AG04450 (cell line): Measurements from ENCODE around the gene CRYGC. TPM values are rescaled to one million over a fixed set of nuclear protein-coding genes. Genes with fewer than 3 reads are reported as not detected.
"Not testable (repeated sequence)": the region's sequence is repeated elsewhere in the genome, so short reads cannot be mapped to it uniquely, and the experiment has no call there.

Experiments
- CTCF ChIA-PET: fragments of 300-600, 350-600 bp; formaldehyde crosslinking; extraction: SDS; loops from one replicate; lab custom pipeline; 2022; ENCODE audit warnings: antibody characterized with exemption, inconsistent platforms; lab: Charles Lee
- POLR2A ChIA-PET: fragments of 350-600 bp; formaldehyde crosslinking; extraction: SDS; loops from one replicate; lab custom pipeline; 2021; ENCODE audit warnings: antibody characterized with exemption, inconsistent platforms; lab: Yijun Ruan, JAX
- DNase-seq: peaks from one replicate; pipeline ENCODE4 v3.0.0-alpha.2; 2011; ENCODE audit warnings: low read depth, low spot score
- H3K27ac ChIP-seq: one replicate; pipeline ENCODE4 v1.5.1; 2012; ENCODE audit warnings: low read depth, low read length, control low read depth
- H3K27me3 ChIP-seq: one replicate; pipeline ENCODE4 v1.6.0; 2012; ENCODE audit warnings: low read length; ENCODE audit not compliant: control insufficient read depth, insufficient read depth
- H3K4me3 ChIP-seq: 2 replicates; pipeline ENCODE4 v1.5.1; 2011; ENCODE audit warnings: mild to moderate bottlenecking, low read depth, low read length, control low read depth
- H3K9me3 ChIP-seq: 2 replicates; pipeline ENCODE4 v1.5.1; 2012; ENCODE audit warnings: low read length; ENCODE audit not compliant: control insufficient read depth, insufficient read depth
- polyA plus RNA-seq: library from polyadenylated mRNA; depleted of rRNA; stranded (reverse); fragments of >200 nt; gene quantifications from 2 replicates; pipeline ENCODE4 v1.2.3, GENCODE V29; 2011
- TF ChIP-seq, protein P1 (sequence below): IDR thresholded peaks from 2 replicates; pipeline ENCODE4 v1.5.1; 2011; ENCODE audit warnings: low read depth, low read length, control low read depth, inconsistent platforms

Gene CRYGC
- polyA plus RNA-seq, 1 experiment: not detected

DNA sequence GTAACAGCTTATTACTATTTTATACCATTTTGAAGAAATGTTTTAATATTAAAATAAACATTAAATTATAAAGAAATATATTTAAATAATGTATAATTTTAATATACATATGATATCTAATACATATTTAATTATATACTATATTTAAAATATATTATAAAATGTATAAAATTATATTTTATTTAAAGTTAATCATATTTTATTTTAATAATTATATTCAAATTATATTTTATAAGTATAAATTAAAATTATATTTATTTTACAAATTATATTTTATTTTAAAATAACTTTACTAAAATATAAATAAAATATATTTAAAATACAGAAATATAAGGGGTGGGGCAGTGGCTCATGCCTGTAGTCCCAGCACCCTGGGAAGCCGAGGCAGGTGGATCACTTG is 7.4 kb downstream of the CRYGC start:
- H3K27me3 ChIP-seq: peaks cover 7% of the 10 kb centered on the region
- TF ChIP-seq, protein P1, sequence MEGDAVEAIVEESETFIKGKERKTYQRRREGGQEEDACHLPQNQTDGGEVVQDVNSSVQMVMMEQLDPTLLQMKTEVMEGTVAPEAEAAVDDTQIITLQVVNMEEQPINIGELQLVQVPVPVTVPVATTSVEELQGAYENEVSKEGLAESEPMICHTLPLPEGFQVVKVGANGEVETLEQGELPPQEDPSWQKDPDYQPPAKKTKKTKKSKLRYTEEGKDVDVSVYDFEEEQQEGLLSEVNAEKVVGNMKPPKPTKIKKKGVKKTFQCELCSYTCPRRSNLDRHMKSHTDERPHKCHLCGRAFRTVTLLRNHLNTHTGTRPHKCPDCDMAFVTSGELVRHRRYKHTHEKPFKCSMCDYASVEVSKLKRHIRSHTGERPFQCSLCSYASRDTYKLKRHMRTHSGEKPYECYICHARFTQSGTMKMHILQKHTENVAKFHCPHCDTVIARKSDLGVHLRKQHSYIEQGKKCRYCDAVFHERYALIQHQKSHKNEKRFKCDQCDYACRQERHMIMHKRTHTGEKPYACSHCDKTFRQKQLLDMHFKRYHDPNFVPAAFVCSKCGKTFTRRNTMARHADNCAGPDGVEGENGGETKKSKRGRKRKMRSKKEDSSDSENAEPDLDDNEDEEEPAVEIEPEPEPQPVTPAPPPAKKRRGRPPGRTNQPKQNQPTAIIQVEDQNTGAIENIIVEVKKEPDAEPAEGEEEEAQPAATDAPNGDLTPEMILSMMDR: no peak
- DNase-seq: no peak
- ChIA-PET CTCF (no interaction called here), POLR2A (no interaction called here)
- no peaks in the 10 kb centered on the region for H3K9me3 ChIP-seq
- no peak overlapping the region for H3K27ac ChIP-seq
- H3K4me3 ChIP-seq: no peak overlapping the region

- CTCF ChIA-PET: no interaction called here
- POLR2A ChIA-PET: no interaction called here
- TF ChIP-seq, protein P1: no peak
- Histone ChIP-seq H3K27me3 (peaks cover 6% of the 10 kb centered on the region), H3K4me3 (no peak overlapping the region), H3K27ac (no peak overlapping the region), H3K9me3 (no peaks in the 10 kb centered on the region)
- no peak for DNase-seq
These were observed 10.7 kb downstream of the CRYGC start for GRCh38 chr2:208118918-208119317.

GRCh38 chr2:208117390-208117789 is 12.2 kb downstream of the CRYGC start:
- H3K27me3 ChIP-seq: peaks cover 13% of the 10 kb centered on the region
- CTCF ChIA-PET, POLR2A ChIA-PET, H3K27ac ChIP-seq, DNase-seq, H3K4me3 ChIP-seq, H3K9me3 ChIP-seq: not testable (repeated sequence)

GRCh38 chr2:208112969-208113368 is 16.7 kb downstream of the CRYGC start:
- H3K27me3 ChIP-seq: peaks cover 23% of the 10 kb centered on the region
- H3K27ac ChIP-seq: no peak overlapping the region
- H3K9me3 ChIP-seq: no peaks in the 10 kb centered on the region; the same call in 1 of the 2 replicates
- no peak for DNase-seq
- TF ChIP-seq, protein P1: no peak
- ChIA-PET POLR2A (no interaction called here), CTCF (no interaction called here)
- no peak overlapping the region for H3K4me3 ChIP-seq

DNA sequence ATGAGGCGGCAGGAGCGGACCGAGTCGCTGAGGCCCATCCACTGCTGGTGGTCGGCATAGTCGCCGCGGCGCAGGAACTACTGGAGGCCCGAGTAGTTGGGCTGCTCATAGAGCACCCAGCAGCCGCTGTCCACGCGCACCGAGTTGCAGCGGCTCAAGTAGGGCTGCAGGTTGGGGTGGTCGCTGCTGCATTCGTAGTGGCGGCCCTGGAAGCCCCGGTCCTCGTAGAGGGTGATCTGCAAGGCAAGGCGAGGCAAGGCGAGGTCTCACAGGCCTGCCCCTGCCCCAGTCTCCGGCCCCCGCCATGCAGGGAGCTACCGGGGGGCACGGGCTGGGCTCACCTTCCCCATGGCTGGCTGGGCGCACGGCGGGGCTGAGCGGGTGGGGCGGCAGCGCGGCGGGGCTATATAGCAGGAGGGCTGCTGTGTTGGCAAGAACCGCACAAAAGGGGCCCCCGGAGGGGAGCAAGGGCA is 17.3 kb downstream of the CRYGC start:
- H3K27me3 ChIP-seq: peaks cover 23% of the 10 kb centered on the region
- H3K9me3 ChIP-seq, DNase-seq, H3K27ac ChIP-seq, POLR2A ChIA-PET, CTCF ChIA-PET, H3K4me3 ChIP-seq: not testable (repeated sequence)

DNA sequence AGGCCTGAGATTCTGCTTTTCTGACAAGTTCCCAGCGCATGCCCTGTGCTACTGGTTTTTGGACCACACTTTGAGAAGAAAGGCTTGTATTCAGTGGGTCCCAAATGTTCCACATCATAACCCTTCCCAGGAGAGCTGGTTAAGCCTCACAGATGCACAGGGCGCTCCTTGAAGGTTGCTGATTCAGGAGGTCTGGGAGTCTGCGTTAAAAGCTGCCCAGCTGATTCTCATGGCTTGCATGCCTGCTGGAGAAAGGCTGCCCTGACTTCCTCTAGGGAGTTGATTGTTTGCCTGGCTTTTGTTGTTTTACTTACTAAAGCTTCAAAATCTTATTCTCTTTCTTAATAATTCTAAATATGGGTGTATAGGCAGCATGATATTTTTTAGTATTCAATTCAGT is 26.0 kb downstream of the CRYGC start:
- Histone ChIP-seq H3K9me3 (no peaks in the 10 kb centered on the region), H3K27me3 (no peaks in the 10 kb centered on the region), H3K27ac (no peak overlapping the region), H3K4me3 (no peak overlapping the region)
- POLR2A ChIA-PET: no interaction called here
- TF ChIP-seq, protein P1: no peak
- no peak for DNase-seq
- CTCF ChIA-PET: no interaction called here
